ENCODE data around the gene TBCE. TPM values are rescaled to one million over a fixed set of nuclear protein-coding genes. Genes with fewer than 3 reads are reported as not detected.

The TBCE gene, protein sequence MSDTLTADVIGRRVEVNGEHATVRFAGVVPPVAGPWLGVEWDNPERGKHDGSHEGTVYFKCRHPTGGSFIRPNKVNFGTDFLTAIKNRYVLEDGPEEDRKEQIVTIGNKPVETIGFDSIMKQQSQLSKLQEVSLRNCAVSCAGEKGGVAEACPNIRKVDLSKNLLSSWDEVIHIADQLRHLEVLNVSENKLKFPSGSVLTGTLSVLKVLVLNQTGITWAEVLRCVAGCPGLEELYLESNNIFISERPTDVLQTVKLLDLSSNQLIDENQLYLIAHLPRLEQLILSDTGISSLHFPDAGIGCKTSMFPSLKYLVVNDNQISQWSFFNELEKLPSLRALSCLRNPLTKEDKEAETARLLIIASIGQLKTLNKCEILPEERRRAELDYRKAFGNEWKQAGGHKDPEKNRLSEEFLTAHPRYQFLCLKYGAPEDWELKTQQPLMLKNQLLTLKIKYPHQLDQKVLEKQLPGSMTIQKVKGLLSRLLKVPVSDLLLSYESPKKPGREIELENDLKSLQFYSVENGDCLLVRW
- total RNA-seq (10 to 100 TPM; 20.6 to 26.8 (median 24.1) TPM), polyA plus RNA-seq (10 to 100 TPM; 32.7 to 41.5 (median 34.8) TPM)
- long read RNA-seq, donor 1, full-length matches to known transcripts = 4 of 11 reads
- long read RNA-seq, donor 1, partial matches to known transcripts = 3 of 11 reads
- long read RNA-seq, donor 1, other reads (novel, unspliced or antisense) = 4 of 11 reads
- long read RNA-seq, donor 2, full-length matches to known transcripts = 20 of 24 reads
- long read RNA-seq, donor 2, partial matches to known transcripts = 0 of 24 reads
- long read RNA-seq, donor 2, other reads (novel, unspliced or antisense) = 4 of 24 reads

DNA sequence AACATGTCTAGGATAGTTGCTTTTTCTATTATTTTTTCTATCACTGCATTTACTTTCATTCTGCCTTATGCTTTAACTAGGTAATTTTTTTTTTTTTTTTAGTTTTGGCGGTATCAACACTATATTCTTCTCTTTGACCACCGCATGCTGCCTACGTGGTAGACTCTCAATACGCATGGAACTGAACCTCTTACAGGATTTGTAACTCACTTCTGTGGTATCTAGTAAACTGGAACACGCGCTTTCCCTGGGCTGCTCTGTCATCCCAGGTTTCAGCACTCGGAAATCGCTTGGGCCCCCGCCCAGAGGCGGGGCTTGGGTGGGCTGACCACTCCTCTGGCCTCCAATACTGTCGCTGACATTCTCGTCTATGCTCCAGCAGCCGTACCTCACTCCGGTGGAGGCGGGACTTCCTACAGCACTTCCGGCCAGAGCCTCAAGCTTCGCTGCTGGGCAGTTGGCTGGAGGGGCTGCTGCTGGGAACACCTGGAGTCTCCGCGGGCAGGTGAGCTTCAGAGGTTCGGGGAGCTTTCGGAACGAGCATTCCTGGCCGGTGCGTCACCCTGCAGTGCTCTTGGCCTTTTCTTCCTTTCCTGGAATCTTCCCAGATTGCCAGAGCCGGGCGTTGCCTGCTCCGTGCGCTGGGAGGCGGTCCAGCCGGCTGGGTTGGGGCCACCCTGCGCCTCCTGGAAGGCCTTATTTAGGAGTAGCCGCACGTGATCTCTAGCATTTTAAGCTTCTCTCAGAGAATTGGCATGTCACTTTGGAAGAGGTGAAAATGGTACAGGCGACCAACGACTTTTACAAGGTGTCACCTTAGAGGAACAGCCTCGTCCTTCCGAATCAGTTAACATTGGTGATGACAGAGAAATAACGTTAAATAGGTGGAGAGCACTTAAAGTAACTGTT is at the start of gene TBCE:
TBCE (plus strand) TSS at position 428 of the 909 bp plus-strand sequence. CDS start 12,623 bp downstream, outside the sequence.
- Histone ChIP-seq H3K4me3 (peak within 1 kb of the TSS; percentile 78), H3K4me1 (no peaks in the 10 kb centered on the region), H3K27ac (peak within 1 kb of the TSS; percentile 87), H3K9me3 (no peaks in the 10 kb centered on the region), H3K36me3 (ENCODE audit: insufficient read depth in 1 of 2, low read depth in 1 of 2) (no peaks in the 10 kb centered on the region), H3K27me3 (ENCODE audit: insufficient read depth in 3 of 3, low read length in 2 of 3) (no peaks in the 10 kb centered on the region)
- ATAC-seq (peak; percentile 99 to 100 (median 100)), DNase-seq (peak; percentile 97 to 98)
- intact Hi-C loops (cut with DNase I) = loop anchor here (2.0 to 10.0 kb wide), 4 partner anchors 35 to 115 kb away; partner anchors contain the start of genes ARID4B (in 1 of the 2) and GGPS1 (in 1 of the 2)
- WGBS, 3 donors = 0 to 1% (median 0%) methylated on average over 37 to 38 of the region's 38 CpGs
- TF ChIP-seq, protein P1, sequence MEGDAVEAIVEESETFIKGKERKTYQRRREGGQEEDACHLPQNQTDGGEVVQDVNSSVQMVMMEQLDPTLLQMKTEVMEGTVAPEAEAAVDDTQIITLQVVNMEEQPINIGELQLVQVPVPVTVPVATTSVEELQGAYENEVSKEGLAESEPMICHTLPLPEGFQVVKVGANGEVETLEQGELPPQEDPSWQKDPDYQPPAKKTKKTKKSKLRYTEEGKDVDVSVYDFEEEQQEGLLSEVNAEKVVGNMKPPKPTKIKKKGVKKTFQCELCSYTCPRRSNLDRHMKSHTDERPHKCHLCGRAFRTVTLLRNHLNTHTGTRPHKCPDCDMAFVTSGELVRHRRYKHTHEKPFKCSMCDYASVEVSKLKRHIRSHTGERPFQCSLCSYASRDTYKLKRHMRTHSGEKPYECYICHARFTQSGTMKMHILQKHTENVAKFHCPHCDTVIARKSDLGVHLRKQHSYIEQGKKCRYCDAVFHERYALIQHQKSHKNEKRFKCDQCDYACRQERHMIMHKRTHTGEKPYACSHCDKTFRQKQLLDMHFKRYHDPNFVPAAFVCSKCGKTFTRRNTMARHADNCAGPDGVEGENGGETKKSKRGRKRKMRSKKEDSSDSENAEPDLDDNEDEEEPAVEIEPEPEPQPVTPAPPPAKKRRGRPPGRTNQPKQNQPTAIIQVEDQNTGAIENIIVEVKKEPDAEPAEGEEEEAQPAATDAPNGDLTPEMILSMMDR (IDR thresholded peaks at IDR 0.05) = no peak

DNA sequence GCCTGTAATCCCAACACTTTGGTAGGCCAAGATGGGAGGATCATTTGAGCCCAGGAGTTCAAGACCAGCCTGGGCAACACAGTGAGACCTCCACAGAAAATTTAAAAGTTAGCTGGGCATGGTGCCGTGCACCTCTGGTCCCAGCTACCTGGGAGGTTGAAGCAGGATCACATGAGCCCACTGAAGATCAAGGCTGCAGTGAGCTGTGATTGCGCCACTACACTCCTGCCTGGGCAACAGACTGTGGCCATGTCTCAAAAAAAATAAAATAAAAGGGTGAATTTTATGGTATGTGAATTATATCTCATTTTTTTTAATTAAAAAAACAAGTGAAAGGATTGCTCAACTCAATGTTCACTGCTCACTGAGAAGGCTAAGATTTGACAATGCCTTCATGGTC is 48.0 kb upstream of the TBCE start:
- H3K36me3 ChIP-seq (ENCODE audit: insufficient read depth in 1 of 2, low read depth in 1 of 2) = peaks cover 0 to 3% of the 10 kb centered on the region in 2 donors
- DNase-seq = no peak
- H3K27me3 ChIP-seq (ENCODE audit: insufficient read depth in 3 of 3, low read length in 2 of 3) = no peaks in the 10 kb centered on the region
- intact Hi-C loops (cut with DNase I) = no loop called here
- peaks cover 8% of the 10 kb centered on the region for H3K4me1 ChIP-seq
- H3K27ac ChIP-seq = no peak overlapping the region
- ATAC-seq = no peak
- H3K9me3 ChIP-seq = no peaks in the 10 kb centered on the region
- TF ChIP-seq, protein P1 (IDR thresholded peaks at IDR 0.05) = no peak
- WGBS, 3 donors = 96 to 100% (median 98%) methylated on average over 2 of the region's 2 CpGs
- no peak overlapping the region for H3K4me3 ChIP-seq

DNA sequence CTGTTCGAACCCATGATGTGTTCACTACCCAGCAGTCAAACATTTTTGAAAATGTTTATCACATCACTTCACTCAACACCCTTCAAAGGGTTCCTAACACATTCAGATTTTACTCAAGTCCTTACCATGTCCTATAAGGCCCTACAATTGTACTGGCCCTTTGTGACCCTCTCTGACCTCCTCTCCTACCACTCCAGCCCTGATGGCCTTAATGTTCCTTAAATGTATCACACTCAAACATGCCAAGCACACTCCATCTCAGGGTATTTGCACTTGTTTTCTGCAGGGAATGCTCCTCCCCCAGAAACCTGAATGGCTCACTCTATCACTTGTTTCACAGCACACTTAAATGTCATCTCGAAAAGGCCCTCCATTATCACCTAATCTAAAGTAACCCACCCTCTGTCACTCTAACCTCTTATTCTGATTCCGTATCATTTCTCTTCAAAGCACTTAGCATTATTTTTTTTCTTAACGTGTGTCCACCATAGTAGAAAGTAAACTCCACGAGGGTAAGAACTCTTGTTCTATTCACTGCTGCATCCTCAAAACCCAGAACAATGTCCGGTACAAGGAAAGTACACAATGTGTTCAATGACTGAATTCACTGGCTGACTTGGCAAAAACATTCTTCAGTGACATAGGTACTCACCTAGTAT is 46.6 kb upstream of the TBCE start:
- intact Hi-C loops (cut with DNase I) = no loop called here
- Histone ChIP-seq H3K4me1 (peaks cover 19% of the 10 kb centered on the region), H3K27ac (no peak overlapping the region), H3K36me3 (ENCODE audit: insufficient read depth in 1 of 2, low read depth in 1 of 2) (peaks cover 0 to 3% of the 10 kb centered on the region in 2 donors), H3K27me3 (ENCODE audit: insufficient read depth in 3 of 3, low read length in 2 of 3) (no peaks in the 10 kb centered on the region), H3K4me3 (no peak overlapping the region), H3K9me3 (no peaks in the 10 kb centered on the region)
- TF ChIP-seq, protein P1 (IDR thresholded peaks at IDR 0.05) = no peak
- DNase-seq = no peak
- ATAC-seq = no peak
- 78 to 81% (median 80%) methylated on average over 6 of the region's 6 CpGs for WGBS, 3 donors

DNA sequence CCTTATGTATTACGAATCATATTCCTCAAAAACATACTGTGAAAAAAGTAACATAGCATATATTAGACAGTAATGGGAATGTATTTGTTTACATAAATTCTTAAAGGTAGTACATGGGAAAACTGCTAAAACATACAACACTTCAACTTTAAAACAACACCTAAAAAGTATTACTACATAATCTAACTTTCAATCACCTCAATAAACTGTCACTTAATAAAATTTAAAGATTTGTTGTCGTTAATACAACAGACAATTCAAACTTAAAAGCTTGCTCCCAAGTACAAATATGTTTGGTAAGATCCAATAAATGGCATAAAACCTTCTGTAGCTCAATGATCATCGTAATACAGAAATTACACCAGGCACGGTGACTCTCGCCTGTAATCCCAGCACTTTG is 42.9 kb upstream of the TBCE start:
- H3K27me3 ChIP-seq (ENCODE audit: insufficient read depth in 3 of 3, low read length in 2 of 3) = no peaks in the 10 kb centered on the region
- no peaks in the 10 kb centered on the region for H3K9me3 ChIP-seq
- no peak for DNase-seq
- no peak for ATAC-seq
- peaks cover 24% of the 10 kb centered on the region for H3K4me1 ChIP-seq
- TF ChIP-seq, protein P1 (IDR thresholded peaks at IDR 0.05) = no peak
- H3K36me3 ChIP-seq (ENCODE audit: insufficient read depth in 1 of 2, low read depth in 1 of 2) = peaks cover 0 to 3% of the 10 kb centered on the region in 2 donors
- no peak overlapping the region for H3K27ac ChIP-seq
- 86 to 90% (median 87%) methylated on average over 5 of the region's 5 CpGs for WGBS, 3 donors
- peak overlapping the region; percentile 90 for H3K4me3 ChIP-seq
- intact Hi-C loops (cut with DNase I) = no loop called here
